ENCODE results near the gene SIRT5. TPM values are rescaled to one million over a fixed set of nuclear protein-coding genes. Genes with fewer than 3 reads are reported as not detected.
A peak's percentile ranks its signal among the peaks of the same experiment; 100 is the strongest.

Gene SIRT5
- total RNA-seq, 1 experiment from 2014 or later, result 7.6 TPM

- TF ChIP-seq EZH2 (IDR thresholded peaks at IDR 0.05; ENCODE audit: borderline replicate concordance, low read depth, low read length, poor library complexity, severe bottlenecking) (no peak), CTCF (conservative IDR thresholded peaks at IDR 0.05; ENCODE audit: low read depth, low read length) (peak; percentile 98)
- Histone ChIP-seq H3K4me1 (ENCODE audit: insufficient read depth, low read length, poor library complexity, severe bottlenecking) (peaks cover 18% of the 10 kb centered on the region), H3K9me3 (ENCODE audit: low read depth, low read length, poor library complexity, severe bottlenecking) (no peaks in the 10 kb centered on the region), H3K27ac (ENCODE audit: low read depth, low read length, poor library complexity, severe bottlenecking) (peak within 1 kb of the TSS; percentile 93), H3K4me3 (ENCODE audit: low read depth, low read length, poor library complexity, severe bottlenecking) (peak within 1 kb of the TSS; percentile 91), H3K36me3 (ENCODE audit: insufficient read depth, low read length, poor library complexity, severe bottlenecking) (peaks cover 35% of the 10 kb centered on the region), H3K27me3 (replicated peaks; ENCODE audit: insufficient read depth, low read depth, low read length, poor library complexity) (no peaks in the 10 kb centered on the region)
- CTCF ChIA-PET, result interaction anchor here (0.6 to 1.4 kb wide), 6 partner anchors 10 to 280 kb away, joined by 3 to 15 read pairs (median 4); partner anchors contain the start of genes GFOD1 and SIRT5
- peak; percentile 99 for DNase-seq (ENCODE audit: low spot score)
- POLR2A ChIA-PET (ENCODE audit: low non-redundant PET), result interaction anchor here (0.6 kb wide), 1 partner anchor 10 kb away, joined by 5 read pairs; no protein-coding TSS in a partner anchor
- intact Hi-C loops (cut with micrococcal nuclease; ENCODE audit: unreplicated experiment), result loop anchor here (2.0 kb wide), 1 partner anchor 278 kb away; no protein-coding TSS in a partner anchor
- no TSS peak for BruUV-seq (replicated peaks)
These were observed 40.8 kb downstream of the SIRT5 start, which contains the start of gene NOL7 for GRCh38 chr6:13614926-13615791. Gene NOL7, plus strand, starts transcription at chr6:13615335. Its CDS starts 24 bp downstream, at chr6:13615359.

- H3K9me3 ChIP-seq (ENCODE audit: low read depth, low read length, poor library complexity, severe bottlenecking), result no peaks in the 10 kb centered on the region
- TF ChIP-seq EZH2 (IDR thresholded peaks at IDR 0.05; ENCODE audit: borderline replicate concordance, low read depth, low read length, poor library complexity, severe bottlenecking), result no peak
- POLR2A ChIA-PET (ENCODE audit: low non-redundant PET), result no interaction called here
These were observed 41.4 kb downstream of the SIRT5 start for GRCh38 chr6:13615792-13616120.

GRCh38 chr6:13617066-13617465, 42.7 kb downstream of the SIRT5 start:
- POLR2A ChIA-PET (ENCODE audit: low non-redundant PET), result no interaction called here
- no peak overlapping the region for H3K4me3 ChIP-seq (ENCODE audit: low read depth, low read length, poor library complexity, severe bottlenecking)
- H3K27ac ChIP-seq (ENCODE audit: low read depth, low read length, poor library complexity, severe bottlenecking), result no peak overlapping the region
- H3K27me3 ChIP-seq (replicated peaks; ENCODE audit: insufficient read depth, low read depth, low read length, poor library complexity), result no peaks in the 10 kb centered on the region
- peaks cover 54% of the 10 kb centered on the region for H3K36me3 ChIP-seq (ENCODE audit: insufficient read depth, low read length, poor library complexity, severe bottlenecking)
- TF ChIP-seq CTCF (conservative IDR thresholded peaks at IDR 0.05; ENCODE audit: low read depth, low read length) (no peak), EZH2 (IDR thresholded peaks at IDR 0.05; ENCODE audit: borderline replicate concordance, low read depth, low read length, poor library complexity, severe bottlenecking) (no peak)
- intact Hi-C loops (cut with micrococcal nuclease; ENCODE audit: unreplicated experiment), result no loop called here
- no peak for DNase-seq (ENCODE audit: low spot score)
- no TSS peak for BruUV-seq (replicated peaks)
- CTCF ChIA-PET, result no interaction called here
- H3K4me1 ChIP-seq (ENCODE audit: insufficient read depth, low read length, poor library complexity, severe bottlenecking), result peaks cover 18% of the 10 kb centered on the region
- H3K9me3 ChIP-seq (ENCODE audit: low read depth, low read length, poor library complexity, severe bottlenecking), result no peaks in the 10 kb centered on the region

More at GRCh38 chr6:13615792-13616120, 41.4 kb downstream of the SIRT5 start:
- Histone ChIP-seq H3K36me3 (ENCODE audit: insufficient read depth, low read length, poor library complexity, severe bottlenecking) (peaks cover 41% of the 10 kb centered on the region), H3K27me3 (replicated peaks; ENCODE audit: insufficient read depth, low read depth, low read length, poor library complexity) (no peaks in the 10 kb centered on the region), H3K27ac (ENCODE audit: low read depth, low read length, poor library complexity, severe bottlenecking) (peak overlapping the region; percentile 93), H3K4me1 (ENCODE audit: insufficient read depth, low read length, poor library complexity, severe bottlenecking) (peaks cover 18% of the 10 kb centered on the region), H3K4me3 (ENCODE audit: low read depth, low read length, poor library complexity, severe bottlenecking) (peak overlapping the region; percentile 91)
- TSS peak; percentile 33 for BruUV-seq (replicated peaks)
- CTCF ChIA-PET, result interaction anchor here (0.6 to 1.4 kb wide), 7 partner anchors 9 to 281 kb away, joined by 3 to 15 read pairs (median 4); partner anchors contain the start of genes GFOD1 and SIRT5
- DNase-seq (ENCODE audit: low spot score), result peak; percentile 48
- intact Hi-C loops (cut with micrococcal nuclease; ENCODE audit: unreplicated experiment), result loop anchor here (2.0 kb wide), 1 partner anchor 279 kb away; no protein-coding TSS in a partner anchor
